Keratinocyte (primary cell): ENCODE data around the gene SH3RF1.

Experiments used
- EZH2 ChIP-seq: IDR thresholded peaks from one replicate; pipeline ENCODE4 v1.6.1; 2012; ENCODE audit warnings: inconsistent platforms, mild to moderate bottlenecking, low read length, moderate library complexity
- TF ChIP-seq, protein P1 (sequence below), 3 experiments: IDR thresholded peaks in 1 of 3; conservative IDR thresholded peaks in 1 of 3; optimal IDR thresholded peaks in 1 of 3; 2 replicates in 2 of 3; 3 replicates in 1 of 3; pipeline versions ENCODE3 to v1.5.1; 2011; ENCODE audit warnings: low read length in 3 of 3, mild to moderate bottlenecking in 3 of 3, moderate library complexity in 2 of 3, control low read depth in 1 of 3, inconsistent platforms in 1 of 3; ENCODE audit not compliant: insufficient read depth in 2 of 3; ENCODE audit errors: extremely low read depth in 1 of 3

DNA sequence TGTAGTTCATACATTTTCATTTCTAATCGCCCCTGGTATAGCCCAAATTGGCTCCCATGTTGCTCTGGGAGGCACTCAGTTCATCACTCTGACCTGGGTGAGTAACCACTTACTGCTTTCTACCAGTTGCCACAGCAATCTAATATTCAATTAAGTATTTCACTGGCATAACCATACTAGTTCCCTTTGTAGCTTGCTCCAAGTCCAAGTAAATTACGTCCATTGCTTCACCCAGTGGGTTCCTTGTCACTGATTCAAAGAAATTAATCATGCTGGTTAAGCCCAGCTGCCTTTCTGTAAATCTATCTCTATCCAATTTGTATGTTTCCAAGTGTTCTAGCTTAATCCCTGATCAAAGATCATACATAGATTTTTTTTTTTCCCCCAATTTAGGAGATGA is 168.7 kb downstream of the SH3RF1 start:
- TF ChIP-seq, protein P1, sequence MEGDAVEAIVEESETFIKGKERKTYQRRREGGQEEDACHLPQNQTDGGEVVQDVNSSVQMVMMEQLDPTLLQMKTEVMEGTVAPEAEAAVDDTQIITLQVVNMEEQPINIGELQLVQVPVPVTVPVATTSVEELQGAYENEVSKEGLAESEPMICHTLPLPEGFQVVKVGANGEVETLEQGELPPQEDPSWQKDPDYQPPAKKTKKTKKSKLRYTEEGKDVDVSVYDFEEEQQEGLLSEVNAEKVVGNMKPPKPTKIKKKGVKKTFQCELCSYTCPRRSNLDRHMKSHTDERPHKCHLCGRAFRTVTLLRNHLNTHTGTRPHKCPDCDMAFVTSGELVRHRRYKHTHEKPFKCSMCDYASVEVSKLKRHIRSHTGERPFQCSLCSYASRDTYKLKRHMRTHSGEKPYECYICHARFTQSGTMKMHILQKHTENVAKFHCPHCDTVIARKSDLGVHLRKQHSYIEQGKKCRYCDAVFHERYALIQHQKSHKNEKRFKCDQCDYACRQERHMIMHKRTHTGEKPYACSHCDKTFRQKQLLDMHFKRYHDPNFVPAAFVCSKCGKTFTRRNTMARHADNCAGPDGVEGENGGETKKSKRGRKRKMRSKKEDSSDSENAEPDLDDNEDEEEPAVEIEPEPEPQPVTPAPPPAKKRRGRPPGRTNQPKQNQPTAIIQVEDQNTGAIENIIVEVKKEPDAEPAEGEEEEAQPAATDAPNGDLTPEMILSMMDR (optimal IDR thresholded peaks at IDR 0.05 in 1 of 3, IDR thresholded peaks at IDR 0.05 in 1 of 3, conservative IDR thresholded peaks at IDR 0.05 in 1 of 3; ENCODE audit: extremely low read depth in 1 of 3, insufficient read depth in 2 of 3, low read length in 3 of 3), result no peak
- no peak for TF ChIP-seq EZH2
